Caki2 (cell line): Measurements from ENCODE around the gene ANKRD40CL. TPM values are rescaled to one million over a fixed set of nuclear protein-coding genes. Genes with fewer than 3 reads are reported as not detected.
"Not testable (repeated sequence)": the region's sequence is repeated elsewhere in the genome, so short reads cannot be mapped to it uniquely, and the experiment has no call there.

Experiments
- DNase-seq: peaks from one replicate; pipeline ENCODE4 v3.0.0-alpha.2; 2015; ENCODE audit warnings: low read depth
- in situ Hi-C: cut with HindIII; loops from 2 replicates; pipeline ENCODE4 v1.10.0; 2016; ENCODE audit warnings: low sequenced_read_pairs, low pct_unique_long_range_greater_than_20kb, mixed read lengths
- total RNA-seq: library from RNA; depleted of rRNA; stranded (reverse); fragments of >200 nt; shearing (Covaris generic); gene quantifications from 2 replicates; pipeline ENCODE4 v1.2.3, GENCODE V29; 2014; ENCODE audit warnings: low replicate concordance; rRNA removed

The ANKRD40CL gene
- total RNA-seq, 1 experiment from 2014 or later = not detected

DNA sequence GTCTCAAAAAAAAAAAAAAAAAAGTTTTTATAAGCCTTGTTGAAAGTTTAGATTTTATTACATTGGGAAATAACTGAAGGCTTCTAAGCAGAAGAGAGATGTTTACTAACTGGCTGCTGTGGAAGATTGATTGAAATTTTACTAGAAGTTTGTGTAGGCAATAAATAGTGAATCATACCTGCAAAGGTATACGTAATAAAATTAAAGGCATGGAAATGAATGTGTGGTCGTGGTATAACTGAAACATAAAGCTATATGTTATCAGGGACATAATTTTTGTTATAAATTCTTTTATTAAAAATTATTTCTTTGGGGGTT lies 39.2 kb downstream of the ANKRD40CL start:
- DNase-seq = no peak
- in situ Hi-C loops = no loop called here

DNA sequence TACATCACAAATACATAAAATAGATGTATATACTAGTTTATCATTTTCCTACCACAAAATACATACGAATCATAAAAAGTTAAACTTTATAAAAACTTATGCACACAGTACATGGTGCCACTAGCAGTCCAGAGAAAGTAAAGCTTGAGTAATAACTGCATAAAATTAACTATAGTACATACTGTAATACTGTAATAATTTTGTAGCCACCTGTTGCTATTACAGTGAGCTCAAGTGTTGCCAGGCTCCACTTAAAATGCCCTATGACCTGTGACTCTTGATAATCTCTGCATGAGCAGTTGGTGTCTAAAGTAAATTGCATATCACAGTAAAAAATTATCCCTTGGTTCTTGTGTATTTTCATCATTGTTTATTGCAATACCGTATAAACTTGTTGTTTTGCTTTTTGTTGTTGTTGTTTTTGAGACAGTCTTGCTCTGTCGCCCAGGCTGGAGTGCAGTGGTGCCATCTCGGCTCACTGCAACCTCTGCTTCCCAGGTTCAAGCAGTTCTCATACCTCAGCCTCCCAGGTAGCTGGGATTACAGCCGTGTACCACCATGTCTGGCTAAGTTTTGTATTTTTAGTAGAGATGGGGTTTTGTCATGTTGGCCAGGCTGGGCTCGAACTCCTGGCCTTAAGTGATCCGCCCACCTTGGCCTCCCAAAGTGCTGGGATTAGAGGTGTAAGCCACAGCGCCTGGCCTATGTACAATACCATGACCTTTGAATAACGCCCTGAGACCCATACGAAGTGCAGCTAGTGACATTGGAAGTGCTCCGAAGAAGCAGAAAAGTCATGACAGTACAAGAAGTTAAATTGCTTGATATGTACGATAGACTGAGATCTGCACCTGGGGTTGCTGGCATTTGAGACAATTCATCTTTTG lies 41.3 kb downstream of the ANKRD40CL start:
- in situ Hi-C loops = no loop called here
- no peak for DNase-seq

GRCh38 chr17:50724622-50725021 lies 42.7 kb downstream of the ANKRD40CL start:
- in situ Hi-C loops, DNase-seq: not testable (repeated sequence)

DNA sequence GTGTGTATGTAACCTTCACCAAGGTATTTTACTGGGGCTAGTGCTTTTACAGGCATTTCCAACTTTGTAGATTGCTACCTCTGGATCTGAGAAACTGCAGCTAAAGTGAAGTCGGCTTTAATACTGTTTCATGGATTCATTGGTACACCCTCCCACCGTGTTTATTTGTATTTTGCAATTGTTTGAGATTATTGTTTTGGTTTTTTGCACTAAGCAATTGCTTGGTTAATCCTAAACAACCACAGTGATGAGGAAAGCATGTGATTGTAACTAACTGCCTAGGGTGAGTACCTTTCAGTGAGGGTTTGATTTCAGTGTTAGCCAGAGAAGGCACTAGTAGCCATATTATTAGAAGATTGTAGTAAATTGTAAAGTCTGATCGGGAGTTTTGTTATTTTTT lies 44.6 kb downstream of the ANKRD40CL start:
- DNase-seq = no peak
- in situ Hi-C loops = no loop called here

DNA sequence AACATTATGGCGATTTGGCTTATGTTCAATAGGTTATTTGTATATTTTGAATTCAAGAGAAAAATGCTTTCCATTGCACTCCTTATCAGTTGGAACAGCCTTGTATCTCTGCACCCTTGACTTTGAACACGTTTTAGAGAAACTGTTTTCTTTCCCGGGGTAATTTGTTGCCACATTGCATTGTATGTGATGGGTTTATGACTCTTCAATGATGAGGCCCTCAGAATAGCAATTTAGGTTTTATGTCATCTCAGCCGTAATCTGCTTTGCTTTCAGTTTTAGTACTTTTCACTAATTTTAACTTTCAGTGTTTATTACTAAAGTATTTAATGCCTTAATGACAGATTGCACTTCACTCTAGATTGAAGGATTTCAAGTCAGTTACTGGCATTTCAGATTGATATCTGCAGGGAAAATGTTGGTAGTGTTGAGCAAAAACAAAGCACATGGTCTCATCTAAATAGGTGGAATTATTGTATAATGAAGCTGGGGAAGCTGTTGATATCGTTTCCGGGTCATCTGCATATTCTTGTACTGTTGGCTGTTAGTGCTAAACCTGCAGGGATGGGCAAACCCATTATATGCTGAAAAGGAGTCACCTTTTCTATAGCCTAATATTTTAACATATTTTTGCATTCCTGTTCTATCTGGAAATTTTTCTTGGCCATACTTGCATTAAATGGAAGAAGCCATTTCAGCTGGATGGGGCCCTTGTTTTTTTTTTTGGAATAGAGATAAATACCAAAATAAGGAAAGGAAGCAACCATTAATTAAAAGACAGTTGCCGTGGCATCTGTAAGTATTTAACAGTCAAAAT lies 45.9 kb downstream of the ANKRD40CL start:
- DNase-seq = no peak
- in situ Hi-C loops = no loop called here

GRCh38 chr17:50719924-50720794 lies 47.2 kb downstream of the ANKRD40CL start:
- no peak for DNase-seq
- in situ Hi-C loops = no loop called here

- peak; percentile 96 for DNase-seq
- in situ Hi-C loops = no loop called here
These were observed 48.0 kb downstream of the ANKRD40CL start, which contains the start of gene LUC7L3 for GRCh38 chr17:50719144-50719923. TSS of gene LUC7L3 (plus strand) at chr17:50719603. CDS start at chr17:50719733, 130 bp downstream.

DNA sequence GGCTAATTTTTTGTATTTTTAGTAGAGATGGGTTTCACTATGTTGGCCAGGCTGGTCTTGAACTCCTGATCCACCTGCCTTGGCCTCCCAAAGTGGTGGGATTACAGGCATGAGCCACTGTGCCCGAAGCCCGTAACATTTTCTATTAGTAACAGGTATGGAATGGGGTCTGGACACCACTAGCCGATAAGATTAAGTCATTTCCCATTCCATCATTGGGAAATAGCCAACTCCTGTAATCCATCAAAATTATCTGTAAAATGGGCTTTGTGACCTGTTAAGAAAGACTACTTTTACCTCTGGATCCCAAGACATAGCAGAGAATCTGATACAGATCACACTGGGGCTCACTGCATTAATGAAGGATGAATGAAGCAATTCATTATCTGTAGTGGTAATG lies 51.8 kb downstream of the ANKRD40CL start:
- no peak for DNase-seq
- in situ Hi-C loops = no loop called here

GRCh38 chr17:50712641-50713040 lies 54.7 kb downstream of the ANKRD40CL start:
- in situ Hi-C loops = no loop called here
- DNase-seq = no peak

Other genes starting within 250 kb of the ANKRD40CL start
- gene EPN3, start 234.8 kb downstream of the ANKRD40CL start, total RNA-seq = 0.07 and 0.32 TPM in 2 replicates
- gene SPATA20, start 220.3 kb downstream of the ANKRD40CL start, total RNA-seq = 138 and 140 TPM in 2 replicates
- gene CACNA1G, start 206.8 kb downstream of the ANKRD40CL start, total RNA-seq = 0.35 and 3.3 TPM in 2 replicates
- gene ABCC3, start 132.6 kb downstream of the ANKRD40CL start, total RNA-seq = 67.8 and 69.9 TPM in 2 replicates
- 29.7 and 44.3 TPM in 2 replicates for gene ANKRD40, start 59.6 kb downstream of the ANKRD40CL start, total RNA-seq
- gene LUC7L3, start 47.9 kb downstream of the ANKRD40CL start, total RNA-seq = 9.2 and 26.6 TPM in 2 replicates
- not detected in 2 replicates for gene WFIKKN2, start 68.1 kb upstream of the ANKRD40CL start, total RNA-seq
- gene TOB1, start 98.8 kb upstream of the ANKRD40CL start, total RNA-seq = 11.8 and 15.6 TPM in 2 replicates